Kidney (tissue), 14 donors: Measurements from ENCODE around the gene RDH13. TPM values are rescaled to one million over a fixed set of nuclear protein-coding genes. Genes with fewer than 3 reads are reported as not detected.

ENCODE experiments used
- DNase-seq, 5 donors: peaks; one replicate each; pipeline ENCODE4 v3.0.0-alpha.2; 2013 to 2020
- FAIRE-seq: peaks from 2 replicates; lab custom pipeline; 2012; peaks lifted over from hg19 to GRCh38; lab: Jason Lieb, UNC
- H3K27ac ChIP-seq, 2 donors: one replicate each; pipeline ENCODE4 v1.7.0; 2013; ENCODE audit warnings: low read depth in 2 of 2, low read length in 2 of 2, inconsistent platforms in 1 of 2
- H3K27me3 ChIP-seq: one replicate; pipeline ENCODE4 v1.7.1; 2013; ENCODE audit warnings: low read length, inconsistent platforms; ENCODE audit not compliant: control insufficient read depth, insufficient read depth
- H3K36me3 ChIP-seq, 3 donors: one replicate each; pipeline versions ENCODE4 v1.7.0 to v1.7.1; 2013; ENCODE audit warnings: low read length in 3 of 3, control low read depth in 1 of 3, inconsistent platforms in 1 of 3; ENCODE audit not compliant: insufficient read depth in 3 of 3, control insufficient read depth in 2 of 3
- H3K4me1 ChIP-seq, 3 donors: one replicate each; pipeline versions ENCODE4 v1.7.0 to v1.7.1; 2013; ENCODE audit warnings: low read length in 3 of 3, inconsistent platforms in 1 of 3, low read depth in 1 of 3; ENCODE audit not compliant: control insufficient read depth in 2 of 3, insufficient read depth in 2 of 3
- H3K4me3 ChIP-seq, 3 donors: one replicate each; pipeline versions ENCODE4 v1.7.0 to v1.8.1; 2013; ENCODE audit warnings: low read length in 3 of 3, control low read depth in 1 of 3, inconsistent platforms in 1 of 3
- H3K9ac ChIP-seq, 3 donors: one replicate each; pipeline versions ENCODE4 v1.7.0 to v1.7.1; 2013; ENCODE audit warnings: low read length in 3 of 3, control low read depth in 1 of 3, inconsistent platforms in 1 of 3
- H3K9me3 ChIP-seq, 3 donors: one replicate each; pipeline versions ENCODE4 v1.7.0 to v1.7.1; 2013; ENCODE audit warnings: low read length in 3 of 3, control low read depth in 1 of 3, inconsistent platforms in 1 of 3; ENCODE audit not compliant: control insufficient read depth in 2 of 3, insufficient read depth in 1 of 3
- CTCF ChIP-seq: IDR thresholded peaks from 3 replicates; pipeline ENCODE4 v1.5.1; 2012; ENCODE audit warnings: mild to moderate bottlenecking, moderate library complexity, borderline replicate concordance; ENCODE audit not compliant: insufficient read depth; ENCODE audit errors: extremely low read depth
- intact Hi-C: fragments of 100-400 bp; cut with DNase I; formaldehyde crosslinking; loops from one replicate; pipeline ENCODE4 v1.11.1; 2022
- polyA plus RNA-seq: library from polyadenylated mRNA; stranded (reverse); fragments of 350-450 nt; fragmentation: Illumina TruSeq; extraction: RNeasy Lipid Tissue Mini Kit (QIAGEN cat#74804); gene quantifications from one replicate; pipeline ENCODE4 v1.2.3, GENCODE V29; 2014; ENCODE audit warnings: low read depth, low replicate concordance; ENCODE audit not compliant: insufficient read depth
- total RNA-seq: library from RNA; stranded (reverse); fragmentation: NEBNext Ultra II Directional; extraction: Animal tissue kit (Norgen Biotek cat#: 25700); gene quantifications from one replicate; pipeline ENCODE4 v1.2.1, GENCODE V29; 2021
- donor health status: control.
- donor health status: control.
- donor health status: control.
- donor health status: control.
- donor health status: control.
- donor health status: DM: yes; HTN: yes; CAD: no.
- donor health status: Normal renal cell carcinoma (clear cell type).

Gene RDH13
- total and polyA plus RNA-seq, 2 donors from 2014 or later: 24.9 to 38.7 TPM

- peaks cover 0 to 38% (median 17%) of the 10 kb centered on the region in 3 donors for H3K36me3 ChIP-seq
- no peaks in the 10 kb centered on the region for H3K27me3 ChIP-seq
- peak in 1 of 5 donors; percentile 55 for DNase-seq
- no peak for FAIRE-seq
- no peak overlapping the region for H3K9ac ChIP-seq
- no peak for TF ChIP-seq CTCF
- intact Hi-C loops: no loop called here
- H3K4me3 ChIP-seq: no peak overlapping the region
- no peak overlapping the region for H3K27ac ChIP-seq
- no peaks in the 10 kb centered on the region for H3K9me3 ChIP-seq
- no peaks in the 10 kb centered on the region for H3K4me1 ChIP-seq
Observed at GRCh38 chr19:55046975-55047622, 15.8 kb downstream of the RDH13 start.

DNA sequence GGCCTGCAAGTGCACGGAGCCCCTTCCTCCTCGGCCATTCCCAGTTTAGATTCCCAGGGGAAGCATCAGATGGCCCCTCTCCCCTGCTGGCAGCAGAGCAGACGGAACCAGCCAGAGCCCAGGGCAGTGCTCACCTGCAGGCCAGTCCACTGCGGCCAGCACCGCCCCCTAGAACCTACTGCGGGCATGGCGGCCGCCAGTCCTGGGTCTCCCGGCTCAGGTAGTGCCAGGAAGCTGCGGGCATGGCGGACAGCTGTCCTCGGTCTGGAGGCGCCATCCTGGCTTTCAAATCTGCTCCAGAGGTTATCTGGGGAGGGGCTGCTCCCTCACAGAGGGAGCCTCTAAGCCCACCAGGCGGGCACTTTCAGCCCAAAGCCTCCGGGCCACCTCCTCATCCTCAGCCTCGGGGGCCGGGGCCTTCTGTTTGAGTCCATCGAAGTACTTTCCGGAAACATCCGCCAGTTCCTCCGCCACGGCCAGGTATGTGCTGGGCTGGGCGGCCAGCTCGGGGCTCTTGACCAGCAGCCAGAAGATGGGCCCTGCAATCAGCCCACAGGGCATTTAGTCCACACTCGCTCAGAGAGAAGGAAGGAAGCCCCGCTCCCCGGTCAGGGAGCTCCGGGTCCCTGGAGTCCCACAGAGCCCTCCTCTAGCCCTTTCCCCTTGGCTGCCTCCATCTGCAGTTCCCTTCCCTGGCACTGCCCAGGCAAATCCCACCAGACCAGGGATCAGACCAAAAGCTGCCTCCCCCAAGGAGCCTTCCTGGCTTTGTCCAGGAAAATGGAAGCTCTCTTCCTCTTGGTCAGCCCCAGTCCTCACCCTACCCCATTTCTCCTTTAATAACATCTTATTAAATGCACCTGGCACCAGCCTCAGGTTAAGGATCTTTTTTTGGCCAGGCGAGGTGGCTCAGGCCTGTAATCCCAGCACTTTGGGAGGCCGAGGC, 17.9 kb downstream of the RDH13 start:
- no peak overlapping the region for H3K9ac ChIP-seq
- intact Hi-C loops: no loop called here
- H3K36me3 ChIP-seq: peaks cover 0 to 29% (median 15%) of the 10 kb centered on the region in 3 donors
- no peaks in the 10 kb centered on the region for H3K9me3 ChIP-seq
- no peak overlapping the region for H3K4me3 ChIP-seq
- no peak overlapping the region for H3K27ac ChIP-seq
- DNase-seq (peak in 1 of 5 donors; percentile 65), FAIRE-seq (no peak)
- H3K4me1 ChIP-seq: no peaks in the 10 kb centered on the region
- TF ChIP-seq CTCF: no peak
- H3K27me3 ChIP-seq: no peaks in the 10 kb centered on the region

DNA sequence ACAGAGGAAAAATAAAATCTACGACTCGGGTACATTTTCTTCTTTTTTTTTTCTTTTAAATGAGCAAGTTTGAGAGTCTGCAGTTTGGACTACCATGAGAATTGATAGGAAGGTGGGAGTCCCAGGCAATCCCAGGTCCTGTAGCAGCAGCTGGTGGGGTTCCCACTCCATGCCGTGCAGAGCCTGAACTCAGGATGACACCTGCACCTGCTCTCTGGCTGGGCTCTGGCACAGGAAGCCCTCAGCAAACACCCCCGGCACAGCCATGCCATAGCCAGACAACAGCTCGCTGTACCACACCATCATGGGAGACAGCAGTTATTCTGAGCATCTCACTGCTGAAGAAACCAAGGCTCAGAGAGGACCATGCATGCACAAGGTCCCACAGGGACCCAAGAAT, 18.7 kb downstream of the RDH13 start:
- FAIRE-seq (no peak), DNase-seq (peak in 1 of 5 donors; percentile 34)
- intact Hi-C loops: no loop called here
- no peak for TF ChIP-seq CTCF
- H3K9ac ChIP-seq: no peak overlapping the region
- no peaks in the 10 kb centered on the region for H3K9me3 ChIP-seq
- H3K4me3 ChIP-seq: no peak overlapping the region
- H3K27ac ChIP-seq: no peak overlapping the region
- no peaks in the 10 kb centered on the region for H3K27me3 ChIP-seq
- H3K4me1 ChIP-seq: no peaks in the 10 kb centered on the region
- peaks cover 0 to 29% (median 15%) of the 10 kb centered on the region in 3 donors for H3K36me3 ChIP-seq
